Kidney (tissue), 22 donors: ENCODE measurements around the gene SPATA7. TPM values are rescaled to one million over a fixed set of nuclear protein-coding genes. Genes with fewer than 3 reads are reported as not detected.
A peak's percentile ranks its signal among the peaks of the same experiment; 100 is the strongest.

ENCODE experiments used
- DNase-seq, 5 donors: peaks; one replicate each; pipeline ENCODE4 v3.0.0-alpha.2; 2013 to 2020
- FAIRE-seq: peaks from 2 replicates; lab custom pipeline; 2012; peaks lifted over from hg19 to GRCh38; lab: Jason Lieb, UNC
- H3K27ac ChIP-seq, 2 donors: one replicate each; pipeline ENCODE4 v1.7.0; 2013; ENCODE audit warnings: low read depth in 2 of 2, low read length in 2 of 2, inconsistent platforms in 1 of 2
- H3K27me3 ChIP-seq: one replicate; pipeline ENCODE4 v1.7.1; 2013; ENCODE audit warnings: low read length, inconsistent platforms; ENCODE audit not compliant: control insufficient read depth, insufficient read depth
- H3K36me3 ChIP-seq, 3 donors: one replicate each; pipeline versions ENCODE4 v1.7.0 to v1.7.1; 2013; ENCODE audit warnings: low read length in 3 of 3, control low read depth in 1 of 3, inconsistent platforms in 1 of 3; ENCODE audit not compliant: insufficient read depth in 3 of 3, control insufficient read depth in 2 of 3
- H3K4me1 ChIP-seq, 3 donors: one replicate each; pipeline versions ENCODE4 v1.7.0 to v1.7.1; 2013; ENCODE audit warnings: low read length in 3 of 3, inconsistent platforms in 1 of 3, low read depth in 1 of 3; ENCODE audit not compliant: control insufficient read depth in 2 of 3, insufficient read depth in 2 of 3
- H3K4me3 ChIP-seq, 3 donors: one replicate each; pipeline versions ENCODE4 v1.7.0 to v1.8.1; 2013; ENCODE audit warnings: low read length in 3 of 3, control low read depth in 1 of 3, inconsistent platforms in 1 of 3
- H3K9ac ChIP-seq, 3 donors: one replicate each; pipeline versions ENCODE4 v1.7.0 to v1.7.1; 2013; ENCODE audit warnings: low read length in 3 of 3, control low read depth in 1 of 3, inconsistent platforms in 1 of 3
- H3K9me3 ChIP-seq, 3 donors: one replicate each; pipeline versions ENCODE4 v1.7.0 to v1.7.1; 2013; ENCODE audit warnings: low read length in 3 of 3, control low read depth in 1 of 3, inconsistent platforms in 1 of 3; ENCODE audit not compliant: control insufficient read depth in 2 of 3, insufficient read depth in 1 of 3
- CTCF ChIP-seq: IDR thresholded peaks from 3 replicates; pipeline ENCODE4 v1.5.1; 2012; ENCODE audit warnings: mild to moderate bottlenecking, moderate library complexity, borderline replicate concordance; ENCODE audit not compliant: insufficient read depth; ENCODE audit errors: extremely low read depth
- intact Hi-C: fragments of 100-400 bp; cut with DNase I; formaldehyde crosslinking; loops from one replicate; pipeline ENCODE4 v1.11.1; 2022
- long read RNA-seq, 10 donors: library from polyadenylated mRNA in 1 of 10; unstranded in 1 of 10; transcript quantifications; one replicate each; pipeline ENCODE4 v2.0.0 and lab custom pipeline, GENCODE V29; 2021 to 2026
- polyA plus RNA-seq: library from polyadenylated mRNA; stranded (reverse); fragments of 350-450 nt; fragmentation: Illumina TruSeq; extraction: RNeasy Lipid Tissue Mini Kit (QIAGEN cat#74804); gene quantifications from one replicate; pipeline ENCODE4 v1.2.3, GENCODE V29; 2014; ENCODE audit warnings: low read depth, low replicate concordance; ENCODE audit not compliant: insufficient read depth
- total RNA-seq: library from RNA; stranded (reverse); fragmentation: NEBNext Ultra II Directional; extraction: Animal tissue kit (Norgen Biotek cat#: 25700); gene quantifications from one replicate; pipeline ENCODE4 v1.2.1, GENCODE V29; 2021
- donor health status: control.
- donor health status: control.
- donor health status: control.
- donor health status: control.
- donor health status: control.
- donor health status: DM: yes; HTN: yes; CAD: no.
- donor health status: Normal renal cell carcinoma (clear cell type).

Gene SPATA7
- 17.4 TPM for total RNA-seq
- polyA plus RNA-seq = 14.0 TPM
- long read RNA-seq, donor 1 = 0 reads
- long read RNA-seq, donor 2, partial matches to known transcripts = 0 of 1 reads
- long read RNA-seq, donor 2, other reads (novel, unspliced or antisense) = 0 of 1 reads
- long read RNA-seq, donor 3, partial matches to known transcripts = 0 of 2 reads
- long read RNA-seq, donor 3, other reads (novel, unspliced or antisense) = 0 of 2 reads
- long read RNA-seq, donor 4, partial matches to known transcripts = 0 of 2 reads
- long read RNA-seq, donor 4, other reads (novel, unspliced or antisense) = 0 of 2 reads
- long read RNA-seq, donor 5 = 0 reads
- long read RNA-seq, donor 6, partial matches to known transcripts = 0 of 3 reads
- long read RNA-seq, donor 6, other reads (novel, unspliced or antisense) = 0 of 3 reads
- long read RNA-seq, donor 7, partial matches to known transcripts = 1 of 8 reads
- long read RNA-seq, donor 7, other reads (novel, unspliced or antisense) = 6 of 8 reads
- long read RNA-seq, donor 8 = 0 reads
- long read RNA-seq, donor 9 = 0 reads
- long read RNA-seq, donor 10, partial matches to known transcripts = 0 of 2 reads
- long read RNA-seq, donor 10, other reads (novel, unspliced or antisense) = 0 of 2 reads

- Histone ChIP-seq H3K9ac (peak within 1 kb of the TSS; percentile 52 to 93 (median 89)), H3K36me3 (no peaks in the 10 kb centered on the region), H3K4me1 (peaks cover 0 to 5% (median 0%) of the 10 kb centered on the region in 3 donors), H3K9me3 (no peaks in the 10 kb centered on the region), H3K27me3 (no peaks in the 10 kb centered on the region), H3K27ac (peak within 1 kb of the TSS; percentile 82 to 91), H3K4me3 (peak within 1 kb of the TSS; percentile 94 to 96 (median 95))
- FAIRE-seq (no peak), DNase-seq (peak; percentile 96 to 98 (median 98))
- no peak for TF ChIP-seq CTCF
- intact Hi-C loops = no loop called here
These were observed at the start of gene SPATA7 for GRCh38 chr14:88385212-88386101. SPATA7 (plus strand) TSS chr14:88385657; CDS start chr14:88385819, 162 bp downstream.

- H3K4me3 ChIP-seq = no peak overlapping the region
- no peak overlapping the region for H3K27ac ChIP-seq
- no peaks in the 10 kb centered on the region for H3K36me3 ChIP-seq
- no peaks in the 10 kb centered on the region for H3K27me3 ChIP-seq
- TF ChIP-seq CTCF = no peak
- no peak for DNase-seq
- FAIRE-seq = peak; percentile 99
- H3K9me3 ChIP-seq = no peaks in the 10 kb centered on the region
- H3K4me1 ChIP-seq = no peaks in the 10 kb centered on the region
- H3K9ac ChIP-seq = no peak overlapping the region
- intact Hi-C loops = no loop called here
These were observed 45.1 kb upstream of the SPATA7 start for GRCh38 chr14:88340357-88340756.

GRCh38 chr14:88342980-88343379 lies 42.5 kb upstream of the SPATA7 start:
- Histone ChIP-seq H3K9ac (no peak overlapping the region), H3K27me3 (no peaks in the 10 kb centered on the region), H3K9me3 (no peaks in the 10 kb centered on the region), H3K4me1 (no peaks in the 10 kb centered on the region), H3K36me3 (no peaks in the 10 kb centered on the region), H3K4me3 (no peak overlapping the region), H3K27ac (no peak overlapping the region)
- no peak for FAIRE-seq
- no peak for TF ChIP-seq CTCF
- no peak for DNase-seq
- intact Hi-C loops = no loop called here
